COLO668 (cell line): ENCODE measurements around the gene IMMP2L.
"Not testable (repeated sequence)": the region's sequence is repeated elsewhere in the genome, so short reads cannot be mapped to it uniquely, and the experiment has no call there.

Experiments
- DNase-seq: peaks from one replicate; lab custom pipeline; 2025; ENCODE audit not compliant: unreplicated experiment; lab: John Stamatoyannopoulos, UW

IMMP2L gene

GRCh38 chr7:110681941-110682340, 880.4 kb downstream of the IMMP2L start:
- no peak for DNase-seq

DNA sequence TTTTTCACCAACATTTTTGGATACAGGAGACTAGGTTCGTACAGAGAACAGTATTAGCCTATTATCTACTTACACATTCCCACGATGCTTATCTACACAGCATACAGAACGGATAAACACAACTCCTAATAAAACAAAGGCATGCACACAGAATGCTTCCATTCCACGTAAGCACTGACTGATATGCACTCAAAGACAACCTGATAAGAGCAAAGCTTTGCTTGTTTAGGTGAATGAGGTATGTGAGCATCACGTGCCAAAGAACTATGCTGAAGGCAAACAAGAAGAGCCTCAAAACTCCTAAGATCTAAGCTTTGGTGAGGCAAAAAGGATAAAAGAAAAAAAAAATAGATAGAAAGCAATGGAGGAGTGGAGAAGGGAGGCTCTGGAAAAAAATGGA, 884.9 kb downstream of the IMMP2L start:
- DNase-seq: no peak

DNA sequence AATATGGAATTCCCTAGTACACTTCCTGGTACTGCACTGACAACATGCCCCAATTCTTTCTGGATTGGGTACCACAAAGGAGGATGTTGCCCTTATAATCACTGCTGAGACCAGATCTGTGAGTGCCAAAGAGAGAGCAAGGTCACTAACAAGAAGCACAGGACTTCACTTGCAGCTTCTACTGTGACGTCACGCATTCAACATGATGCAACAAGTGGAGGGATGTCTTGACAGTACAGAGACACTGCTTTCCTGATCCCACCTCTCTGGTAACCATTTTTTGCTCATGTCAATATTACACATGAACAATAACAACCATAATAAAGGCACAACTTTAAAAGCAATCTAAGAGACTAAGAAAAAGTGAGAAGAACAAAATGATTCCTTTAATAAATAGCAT, 885.5 kb downstream of the IMMP2L start:
- no peak for DNase-seq

DNA sequence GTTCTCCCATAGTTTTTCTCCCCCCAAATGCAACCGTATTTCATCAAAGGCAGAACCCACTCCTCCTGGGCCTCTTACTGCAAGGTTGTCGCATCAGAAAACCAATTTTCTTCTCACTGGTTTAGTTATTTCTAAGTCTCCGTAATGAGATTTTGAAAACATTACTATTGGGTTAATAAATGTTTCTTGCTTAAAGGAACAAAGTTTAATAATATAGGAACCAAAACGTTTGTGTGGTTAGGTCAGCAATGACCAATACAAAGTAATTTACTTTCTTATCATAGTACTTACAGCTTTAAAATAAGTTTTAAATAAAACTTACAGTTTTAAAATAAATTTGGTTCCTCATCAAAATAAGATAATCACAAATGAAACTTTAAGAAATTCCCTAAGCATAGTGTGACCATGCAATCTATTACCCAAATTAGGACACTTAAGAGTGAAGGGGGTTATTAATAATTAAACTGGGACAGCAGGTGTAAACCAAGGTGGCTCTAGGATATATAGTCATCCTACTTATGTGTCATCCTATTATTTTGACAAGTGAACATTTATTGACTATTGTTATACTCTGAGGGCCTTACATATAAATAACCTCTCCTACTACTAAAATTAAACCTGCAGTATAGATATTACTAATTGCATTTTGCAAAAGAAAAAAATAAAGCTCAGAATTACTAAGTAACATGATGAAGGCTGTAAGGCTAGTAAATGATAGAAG, 886.7 kb downstream of the IMMP2L start:
- DNase-seq: no peak

DNA sequence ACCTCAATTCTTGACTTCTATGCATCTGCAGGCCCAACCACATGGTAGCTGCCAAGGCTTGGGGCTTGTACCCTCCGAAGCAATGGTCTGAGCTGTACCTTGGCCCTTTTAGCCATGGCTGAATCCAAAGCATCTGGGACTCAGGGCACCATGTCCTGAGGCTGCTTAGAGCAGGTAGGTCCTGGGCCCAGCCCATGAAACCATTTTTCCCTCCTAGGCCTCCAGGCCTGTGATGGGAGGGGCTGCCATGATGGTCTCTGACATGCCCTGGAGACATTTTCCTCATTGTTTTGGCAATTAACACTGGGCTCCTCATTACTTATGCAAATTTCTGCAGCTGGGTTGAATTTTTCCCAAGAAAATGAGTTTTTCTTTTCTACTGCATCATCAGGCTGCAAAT, 889.1 kb downstream of the IMMP2L start:
- no peak for DNase-seq

DNA sequence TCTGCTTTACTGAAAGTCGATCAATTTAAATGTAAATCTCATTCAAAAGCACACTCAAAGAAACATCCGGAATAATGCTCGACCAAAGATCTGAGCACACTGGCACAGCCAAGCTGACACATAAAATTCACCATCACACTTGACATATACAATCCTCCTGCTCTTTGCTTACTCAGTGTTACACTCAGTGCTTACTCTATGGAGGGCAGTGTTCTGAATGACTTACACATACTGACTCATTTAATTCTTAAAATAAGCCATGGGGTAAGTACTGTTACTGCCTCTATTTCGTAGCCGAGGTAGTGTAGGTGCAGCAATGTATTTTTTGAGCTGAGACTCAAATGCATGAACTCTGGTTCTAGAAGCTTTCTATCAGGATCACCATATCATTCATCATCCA, 892.9 kb downstream of the IMMP2L start:
- no peak for DNase-seq

- no peak for DNase-seq
Observed at GRCh38 chr7:110664803-110665202, 897.5 kb downstream of the IMMP2L start.

DNA sequence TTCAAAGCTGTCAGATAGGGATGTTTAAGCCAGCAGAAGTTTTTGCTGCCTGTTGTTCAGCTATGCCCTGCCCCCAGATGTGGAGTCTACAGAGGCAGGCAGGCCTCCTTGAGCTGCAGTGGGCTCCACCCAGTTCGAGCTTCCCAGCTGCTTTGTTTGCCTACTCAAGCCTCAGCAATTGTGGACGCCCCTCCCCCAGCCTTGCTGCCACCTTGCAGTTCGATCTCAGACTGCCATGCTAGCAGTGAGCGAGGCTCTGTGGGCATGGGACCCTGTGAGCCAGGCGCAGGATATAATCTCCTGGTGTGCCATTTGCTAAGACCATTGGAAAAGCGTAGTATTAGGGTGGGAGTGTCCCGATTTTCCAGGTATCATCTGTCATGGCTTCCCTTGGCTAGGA, 901.7 kb downstream of the IMMP2L start:
- DNase-seq: not testable (repeated sequence)

DNA sequence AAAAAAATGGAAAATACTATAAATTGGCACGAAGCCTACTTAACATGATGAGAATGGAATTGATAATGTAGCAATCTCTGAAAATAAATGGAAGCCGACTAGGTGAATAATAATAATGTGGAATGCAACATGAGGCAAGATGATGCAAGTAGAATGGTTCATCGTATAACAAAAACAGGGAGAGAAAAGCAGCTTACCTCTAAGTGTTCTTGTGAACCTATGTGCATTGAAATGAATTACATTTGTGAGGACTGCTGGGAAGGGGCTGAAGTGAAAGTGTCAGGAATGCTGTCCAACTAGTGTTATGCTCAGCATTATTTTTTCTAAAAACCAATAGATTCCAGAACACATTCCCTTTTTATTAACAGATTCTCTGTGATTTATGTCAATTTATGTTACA, 912.0 kb downstream of the IMMP2L start:
- no peak for DNase-seq

DNA sequence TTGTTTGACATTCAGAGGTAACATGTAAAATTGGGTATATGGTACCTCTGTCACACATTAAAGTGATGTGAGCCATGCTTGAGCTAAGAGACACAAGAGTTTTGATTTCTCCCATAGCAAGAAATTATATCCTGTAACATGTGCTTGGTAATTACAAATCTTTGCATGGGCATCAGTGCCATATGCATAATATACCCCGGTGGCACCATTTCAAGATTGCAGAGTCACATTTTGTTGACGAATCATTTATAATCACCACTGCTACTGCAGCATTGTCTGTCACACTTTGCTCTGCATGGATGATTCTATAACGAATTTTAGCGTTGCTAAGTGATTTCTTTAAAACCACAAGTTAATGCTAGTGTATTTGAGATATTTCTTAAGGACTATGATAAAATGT, 915.0 kb downstream of the IMMP2L start:
- no peak for DNase-seq

- DNase-seq: no peak
Observed at GRCh38 chr7:110646804-110647203, 915.5 kb downstream of the IMMP2L start.

DNA sequence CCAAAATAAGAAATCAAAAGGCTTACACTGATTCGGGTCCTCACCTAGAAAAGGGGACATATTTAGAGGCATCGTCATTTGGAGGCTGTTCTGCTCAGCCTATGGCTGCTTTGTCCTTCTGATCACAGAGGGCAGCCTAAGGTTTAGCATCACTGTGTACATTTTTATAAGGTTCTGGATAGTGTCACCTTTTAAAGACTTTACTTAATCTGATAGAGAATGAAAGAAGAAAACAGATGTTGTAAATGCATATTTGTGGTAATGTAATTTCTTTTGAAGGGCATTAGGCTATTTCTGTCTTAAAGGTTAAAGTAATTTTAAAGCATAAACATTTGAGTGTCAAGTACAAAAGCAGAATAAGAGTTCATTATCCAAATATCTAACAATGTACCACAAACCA, 916.7 kb downstream of the IMMP2L start:
- DNase-seq: no peak

DNA sequence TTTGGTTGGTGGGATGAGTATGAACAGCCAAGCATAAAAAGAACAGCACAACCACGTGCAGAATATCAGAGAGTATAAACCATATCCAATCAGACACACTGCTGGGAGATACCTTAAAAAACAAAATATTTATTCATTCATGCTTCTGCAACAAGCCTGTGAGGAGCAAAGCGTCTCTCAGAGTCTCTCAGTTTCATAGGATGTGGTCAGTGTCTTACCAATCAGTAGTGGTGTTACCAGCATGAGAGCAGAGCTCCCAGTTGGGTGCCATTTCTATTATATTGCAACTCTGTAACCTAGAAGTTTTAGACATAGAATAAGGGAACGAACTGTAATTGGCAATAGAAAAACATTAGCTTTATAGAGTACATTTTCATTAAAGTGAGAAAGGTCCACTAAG, 917.2 kb downstream of the IMMP2L start:
- DNase-seq: no peak

DNA sequence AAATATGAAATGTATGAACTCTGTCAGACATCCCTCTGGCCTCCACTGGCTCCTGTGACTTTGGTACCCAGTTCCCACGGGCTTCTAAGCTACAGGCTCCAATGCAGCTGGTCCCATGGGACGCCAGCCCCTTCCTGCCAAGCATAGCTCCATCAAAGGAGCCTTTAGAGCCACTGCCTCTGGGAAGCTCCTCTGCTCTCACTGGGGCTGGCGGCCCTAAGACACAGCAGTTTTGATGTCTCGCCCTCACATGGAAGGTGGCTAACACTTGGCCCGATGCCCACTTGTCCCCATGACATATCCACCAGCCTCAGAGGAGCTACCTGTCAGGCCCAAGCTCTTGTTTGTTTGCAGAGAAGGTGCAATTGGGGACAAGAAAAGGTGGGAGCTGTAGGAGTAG, 925.0 kb downstream of the IMMP2L start:
- no peak for DNase-seq

GRCh38 chr7:110633313-110633712, 929.0 kb downstream of the IMMP2L start:
- DNase-seq: no peak

GRCh38 chr7:110626414-110626813, 935.9 kb downstream of the IMMP2L start:
- no peak for DNase-seq

- no peak for DNase-seq
Observed at GRCh38 chr7:110625294-110625693, 937.0 kb downstream of the IMMP2L start.

- no peak for DNase-seq
Observed at GRCh38 chr7:110623436-110623835, 938.9 kb downstream of the IMMP2L start.

GRCh38 chr7:110621289-110621688, 941.0 kb downstream of the IMMP2L start:
- no peak for DNase-seq

GRCh38 chr7:110620110-110620735, 942.1 kb downstream of the IMMP2L start:
- no peak for DNase-seq
